ENCODE measurements around the gene TOMM20. TPM values are rescaled to one million over a fixed set of nuclear protein-coding genes. Genes with fewer than 3 reads are reported as not detected.

The TOMM20 gene
- total and polyA plus RNA-seq, 9 of the 15 experiments (the other 6 are each of a cell fraction or from before 2014, with no cell fraction given) = 70.6 to 334 (median 159) TPM

DNA sequence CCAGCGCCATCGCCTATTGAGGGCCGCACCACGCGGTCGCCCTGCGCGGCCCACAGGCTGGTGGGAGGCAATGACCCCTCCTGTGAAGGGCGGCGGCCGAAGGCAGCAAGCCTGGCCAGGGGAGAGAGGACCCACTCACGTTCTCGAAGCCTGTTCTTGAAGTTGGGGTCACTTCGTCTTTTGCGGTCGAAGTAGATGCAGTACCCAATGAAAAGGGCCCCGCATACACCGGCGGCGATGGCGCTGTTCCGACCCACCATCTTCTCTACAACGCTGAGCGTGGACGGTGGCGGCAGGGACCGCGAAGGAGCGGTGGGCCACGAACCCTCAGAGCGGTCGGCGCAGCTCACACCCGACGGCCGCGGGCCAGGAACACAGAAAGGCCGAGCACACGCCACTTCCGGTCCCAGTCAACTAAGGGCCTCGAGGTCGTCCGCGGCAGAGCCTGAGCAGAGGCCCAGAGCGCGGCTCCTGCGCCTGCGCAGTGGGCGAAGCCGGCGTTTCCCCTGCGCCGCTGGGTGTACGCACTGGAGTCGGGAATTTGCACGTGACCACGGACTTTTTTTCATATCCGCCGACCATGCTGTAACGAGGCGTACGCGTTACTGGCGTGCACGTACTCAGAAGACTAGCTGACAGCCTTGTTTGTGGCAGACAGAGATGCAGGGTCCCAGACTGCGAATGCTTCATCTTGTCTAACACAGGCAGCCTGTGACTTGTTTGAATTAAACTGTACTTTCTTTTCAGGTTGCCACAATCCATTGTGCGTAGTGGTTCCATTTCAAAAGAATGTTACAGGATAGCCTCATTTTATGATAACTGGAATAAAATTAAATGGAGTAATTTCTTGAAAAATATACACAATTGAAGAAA lies at the start of gene TOMM20 (continued):
- TF ChIP-seq DMBX1 (CRISPR knock-in tag; IDR thresholded peaks at IDR 0.05; ENCODE audit: borderline replicate concordance) (peak; percentile 80), RNF2 (IDR thresholded peaks at IDR 0.05) (peak; percentile 87), ELF2 (CRISPR knock-in tag; IDR thresholded peaks at IDR 0.05) (peak; percentile 31; the same call in 1 of the 2 replicates), SREBF2 (CRISPR knock-in tag; IDR thresholded peaks at IDR 0.05) (no peak), SMARCC2 (IDR thresholded peaks at IDR 0.05; ENCODE audit: low read depth) (no peak), BRF2 (IDR thresholded peaks at IDR 0.05; ENCODE audit: borderline replicate concordance, insufficient read depth, insufficient read length) (no peak), PRDM10 (IDR thresholded peaks at IDR 0.05; ENCODE audit: partially characterized antibody) (peak; percentile 14), HCFC1 (IDR thresholded peaks at IDR 0.05; ENCODE audit: low read depth, low read length) (peak; percentile 73), SRF (CRISPR knock-in tag; IDR thresholded peaks at IDR 0.05) (peak in 1 of 2 experiments; percentile 47; a peak in 2 of 4 replicates), HDAC6 (IDR thresholded peaks at IDR 0.05; ENCODE audit: low read depth, low read length) (no peak), ZZZ3 (IDR thresholded peaks at IDR 0.05) (peak; percentile 23; the same call in 1 of the 2 replicates), TRIM24 (IDR thresholded peaks at IDR 0.05) (0 out of 4 replicates have a peak, but pooled peaks of 1 of the 2 experiments have one; percentile 19), ARID2 (IDR thresholded peaks at IDR 0.05) (no peak; the same call in 1 of the 2 replicates), ZNF785 (CRISPR knock-in tag; IDR thresholded peaks at IDR 0.05) (no peak), RAD21 (CRISPR knock-in tag; conservative IDR thresholded peaks at IDR 0.05 in 1 of 2, IDR thresholded peaks at IDR 0.05 in 1 of 2) (no peak), ZNF282 (CRISPR knock-in tag; IDR thresholded peaks at IDR 0.05) (0 out of 2 replicates have a peak, but pooled peaks have one; percentile 87), NFE2 (IDR thresholded peaks at IDR 0.05; ENCODE audit: low read depth) (no peak; the same call in 1 of the 2 replicates)
- TF ChIP-seq, protein P1, sequence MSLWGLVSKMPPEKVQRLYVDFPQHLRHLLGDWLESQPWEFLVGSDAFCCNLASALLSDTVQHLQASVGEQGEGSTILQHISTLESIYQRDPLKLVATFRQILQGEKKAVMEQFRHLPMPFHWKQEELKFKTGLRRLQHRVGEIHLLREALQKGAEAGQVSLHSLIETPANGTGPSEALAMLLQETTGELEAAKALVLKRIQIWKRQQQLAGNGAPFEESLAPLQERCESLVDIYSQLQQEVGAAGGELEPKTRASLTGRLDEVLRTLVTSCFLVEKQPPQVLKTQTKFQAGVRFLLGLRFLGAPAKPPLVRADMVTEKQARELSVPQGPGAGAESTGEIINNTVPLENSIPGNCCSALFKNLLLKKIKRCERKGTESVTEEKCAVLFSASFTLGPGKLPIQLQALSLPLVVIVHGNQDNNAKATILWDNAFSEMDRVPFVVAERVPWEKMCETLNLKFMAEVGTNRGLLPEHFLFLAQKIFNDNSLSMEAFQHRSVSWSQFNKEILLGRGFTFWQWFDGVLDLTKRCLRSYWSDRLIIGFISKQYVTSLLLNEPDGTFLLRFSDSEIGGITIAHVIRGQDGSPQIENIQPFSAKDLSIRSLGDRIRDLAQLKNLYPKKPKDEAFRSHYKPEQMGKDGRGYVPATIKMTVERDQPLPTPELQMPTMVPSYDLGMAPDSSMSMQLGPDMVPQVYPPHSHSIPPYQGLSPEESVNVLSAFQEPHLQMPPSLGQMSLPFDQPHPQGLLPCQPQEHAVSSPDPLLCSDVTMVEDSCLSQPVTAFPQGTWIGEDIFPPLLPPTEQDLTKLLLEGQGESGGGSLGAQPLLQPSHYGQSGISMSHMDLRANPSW (CRISPR knock-in tag; IDR thresholded peaks at IDR 0.05) = peak; percentile 49; the same call in 1 of the 2 replicates
- TF ChIP-seq, protein P2, sequence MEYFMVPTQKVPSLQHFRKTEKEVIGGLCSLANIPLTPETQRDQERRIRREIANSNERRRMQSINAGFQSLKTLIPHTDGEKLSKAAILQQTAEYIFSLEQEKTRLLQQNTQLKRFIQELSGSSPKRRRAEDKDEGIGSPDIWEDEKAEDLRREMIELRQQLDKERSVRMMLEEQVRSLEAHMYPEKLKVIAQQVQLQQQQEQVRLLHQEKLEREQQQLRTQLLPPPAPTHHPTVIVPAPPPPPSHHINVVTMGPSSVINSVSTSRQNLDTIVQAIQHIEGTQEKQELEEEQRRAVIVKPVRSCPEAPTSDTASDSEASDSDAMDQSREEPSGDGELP (CRISPR knock-in tag; IDR thresholded peaks at IDR 0.05; ENCODE audit: borderline replicate concordance) = peak; percentile 84
